Mucosa of descending colon (tissue), 3 donors: ENCODE measurements around the gene CASP7. TPM values are rescaled to one million over a fixed set of nuclear protein-coding genes. Genes with fewer than 3 reads are reported as not detected.

Experiments used
- ATAC-seq: fragments of 200-7000 bp; cut with Tn5 transposase; one replicate; pipeline ENCODE4 v1.9.1; 2020; ENCODE audit warnings: mild to moderate bottlenecking, moderate library complexity
- DNase-seq, 3 donors: peaks; one replicate each; pipeline ENCODE4 v3.0.0-alpha.2; 2020
- H3K36me3 ChIP-seq: fragments of 200-600 bp; one replicate; pipeline ENCODE4 v1.8.0; 2021; ENCODE audit warnings: low read depth, mild to moderate bottlenecking
- H3K4me1 ChIP-seq: fragments of 200-600 bp; one replicate; pipeline ENCODE4 v1.8.0; 2021; ENCODE audit warnings: low read depth, mild to moderate bottlenecking
- H3K4me3 ChIP-seq: fragments of 200-600 bp; one replicate; pipeline ENCODE4 v1.8.0; 2021; ENCODE audit warnings: mild to moderate bottlenecking
- H3K9me3 ChIP-seq: fragments of 200-600 bp; one replicate; pipeline ENCODE4 v1.8.0; 2021; ENCODE audit warnings: mild to moderate bottlenecking
- CTCF ChIP-seq: fragments of 200-600 bp; IDR thresholded peaks from one replicate; pipeline ENCODE4 v1.8.0; 2022; ENCODE audit warnings: antibody characterized with exemption, mild to moderate bottlenecking
- intact Hi-C, 2 donors: fragments of 100-400 bp; cut with DNase I in 1 of 2; cut with micrococcal nuclease in 1 of 2; formaldehyde crosslinking; loops; one replicate each; pipeline versions ENCODE4 v1.11.0 to v1.11.1; 2022; cut with DNase I, micrococcal nuclease
- total RNA-seq, 3 donors: library from RNA; stranded (reverse); fragmentation: NEBNext Ultra II Directional in 2 of 3; extraction: Animal tissue kit (Norgen Biotek cat#: 25700) in 2 of 3; gene quantifications; one replicate each; pipeline versions ENCODE4 v1.2.1 to v1.2.4, GENCODE V29; 2021 to 2023
- donor health status: DM: no; HTN: no; CAD: no; lungs with moderate emphysema.
- donor health status: DM: no; HTN: no; CAD: no.
- donor health status: DM: no; HTN: yes; CAD: no.

The CASP7 gene
- total RNA-seq, 3 donors from 2014 or later, result 113 to 200 (median 186) TPM

- Histone ChIP-seq H3K36me3 (no peaks in the 10 kb centered on the region), H3K4me3 (no peak overlapping the region), H3K9me3 (no peaks in the 10 kb centered on the region), H3K4me1 (peaks cover 8% of the 10 kb centered on the region)
- intact Hi-C loops, result no loop called here
- ATAC-seq (peak; percentile 81), DNase-seq (no peak)
- TF ChIP-seq CTCF, result no peak
Observed at GRCh38 chr10:113643183-113643582, 36.5 kb upstream of the CASP7 start.

DNA sequence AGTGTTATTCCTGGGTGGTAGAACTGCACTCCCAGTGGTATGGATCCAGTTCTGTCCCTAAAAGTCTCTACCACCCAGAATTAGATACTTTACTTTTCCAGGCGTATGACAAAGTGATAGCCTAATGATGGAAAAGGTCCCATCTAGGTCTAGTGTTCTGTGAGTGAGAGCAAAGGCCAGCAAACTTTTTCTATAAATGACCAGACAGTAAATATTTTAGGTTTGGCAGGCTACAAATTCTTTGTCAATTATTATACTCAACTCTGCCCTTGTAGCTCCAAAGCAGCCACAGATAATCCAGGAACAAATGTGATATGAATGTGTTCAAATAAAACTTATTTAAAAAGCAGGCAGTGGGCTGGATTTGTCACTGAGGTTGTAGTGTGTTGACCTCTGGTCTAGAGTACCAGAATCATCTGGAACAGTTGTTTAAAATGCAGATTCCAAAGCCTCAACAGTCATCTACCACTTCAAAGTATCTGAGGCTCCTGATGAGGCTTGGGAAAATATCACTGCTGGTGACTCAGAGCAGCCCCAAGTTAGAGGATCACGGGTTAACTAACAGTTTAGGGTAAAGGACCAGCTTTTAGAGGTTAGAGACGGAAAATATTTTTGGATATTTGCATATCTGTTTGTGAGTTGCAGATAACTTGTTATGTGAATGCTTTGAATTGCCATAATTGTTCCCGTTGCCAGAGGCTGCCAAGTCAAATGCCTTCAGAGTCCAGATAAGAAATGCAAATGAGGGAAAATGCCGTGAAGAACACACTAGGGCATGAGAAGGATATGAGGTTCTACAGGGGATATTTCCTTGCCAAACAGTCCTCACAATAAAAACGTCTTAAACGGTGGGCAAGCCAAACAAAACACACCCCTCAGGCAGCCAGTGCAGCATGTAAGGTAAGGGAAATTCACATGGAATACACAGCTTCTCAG, 35.3 kb upstream of the CASP7 start:
- Histone ChIP-seq H3K36me3 (no peaks in the 10 kb centered on the region), H3K4me3 (no peak overlapping the region), H3K9me3 (no peaks in the 10 kb centered on the region), H3K4me1 (peaks cover 8% of the 10 kb centered on the region)
- ATAC-seq, result peak; percentile 86
- peak in 1 of 3 donors; percentile 51 for DNase-seq
- intact Hi-C loops, result no loop called here
- TF ChIP-seq CTCF, result no peak

DNA sequence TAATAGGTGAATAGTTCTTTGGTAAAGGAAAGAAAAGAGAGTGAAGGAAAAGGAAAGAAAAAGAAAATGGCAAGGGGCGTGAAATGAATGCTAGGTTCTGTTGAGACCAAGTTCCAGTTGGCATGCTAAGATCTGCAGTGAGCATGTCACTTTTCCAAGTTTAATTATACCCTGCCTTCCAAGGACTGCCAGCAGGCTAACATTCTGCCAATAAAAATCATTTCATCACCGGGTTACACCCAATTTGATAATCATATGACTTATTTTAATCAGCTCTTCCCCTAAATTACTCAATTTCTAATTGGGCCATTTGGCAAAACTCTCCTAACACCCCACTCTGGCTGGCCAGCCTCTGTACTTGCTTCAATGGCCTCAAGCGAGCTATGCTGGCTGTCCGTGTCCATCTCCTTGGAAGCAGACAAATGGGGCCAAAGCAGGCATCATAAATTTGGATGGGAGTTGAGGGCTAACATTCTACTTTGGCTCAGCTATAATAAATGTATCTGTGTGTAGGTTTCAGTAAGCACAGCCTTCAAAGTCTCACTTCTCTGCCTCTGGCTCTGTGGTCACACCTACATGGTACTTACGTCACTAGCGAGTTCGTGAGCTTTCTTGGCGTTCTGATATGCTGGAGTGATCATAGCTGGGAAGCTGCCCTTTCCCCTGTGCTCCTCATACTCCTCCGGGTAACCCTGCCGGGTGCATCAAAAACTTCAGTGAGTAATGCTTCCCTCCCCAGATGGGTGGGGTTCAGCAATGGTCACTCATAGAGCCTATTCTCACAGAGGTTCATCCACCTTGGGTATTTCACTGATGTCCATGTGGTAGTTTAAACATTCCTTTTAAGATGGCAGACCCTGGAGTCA, 33.1 kb upstream of the CASP7 start:
- no peak overlapping the region for H3K4me3 ChIP-seq
- DNase-seq (no peak), ATAC-seq (no peak)
- no peaks in the 10 kb centered on the region for H3K36me3 ChIP-seq
- TF ChIP-seq CTCF, result no peak
- no peaks in the 10 kb centered on the region for H3K9me3 ChIP-seq
- intact Hi-C loops, result no loop called here
- peaks cover 8% of the 10 kb centered on the region for H3K4me1 ChIP-seq

DNA sequence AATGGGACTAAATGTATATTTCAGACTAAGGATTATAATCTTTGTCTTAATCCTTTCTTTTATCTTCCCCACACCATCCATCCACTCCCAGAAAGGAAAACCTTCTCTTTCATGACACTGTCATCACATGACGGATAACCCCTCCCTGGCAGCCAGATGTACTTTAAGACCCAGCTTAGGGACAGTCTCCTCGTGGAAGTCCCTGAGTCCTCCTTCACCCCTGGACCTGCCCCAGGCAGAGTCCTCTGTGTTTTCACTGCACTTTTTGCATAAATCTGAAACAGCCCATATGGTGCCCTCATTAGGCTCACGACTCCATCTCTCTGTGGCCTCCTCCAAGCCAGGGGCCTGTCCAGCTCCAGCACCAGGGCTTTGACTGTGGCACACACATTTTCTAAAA, 31.9 kb upstream of the CASP7 start:
- DNase-seq (no peak), ATAC-seq (no peak)
- H3K4me3 ChIP-seq, result no peak overlapping the region
- peaks cover 8% of the 10 kb centered on the region for H3K4me1 ChIP-seq
- no peaks in the 10 kb centered on the region for H3K9me3 ChIP-seq
- TF ChIP-seq CTCF, result no peak
- intact Hi-C loops, result no loop called here
- H3K36me3 ChIP-seq, result no peaks in the 10 kb centered on the region

GRCh38 chr10:113648478-113648877, 31.2 kb upstream of the CASP7 start:
- H3K4me1 ChIP-seq, result peaks cover 4% of the 10 kb centered on the region
- intact Hi-C loops, result no loop called here
- no peak for DNase-seq
- H3K9me3 ChIP-seq, result no peaks in the 10 kb centered on the region
- no peaks in the 10 kb centered on the region for H3K36me3 ChIP-seq
- ATAC-seq, result no peak
- no peak overlapping the region for H3K4me3 ChIP-seq
- no peak for TF ChIP-seq CTCF
